ENCODE measurements around the gene CLEC16A.

CLEC16A gene

DNA sequence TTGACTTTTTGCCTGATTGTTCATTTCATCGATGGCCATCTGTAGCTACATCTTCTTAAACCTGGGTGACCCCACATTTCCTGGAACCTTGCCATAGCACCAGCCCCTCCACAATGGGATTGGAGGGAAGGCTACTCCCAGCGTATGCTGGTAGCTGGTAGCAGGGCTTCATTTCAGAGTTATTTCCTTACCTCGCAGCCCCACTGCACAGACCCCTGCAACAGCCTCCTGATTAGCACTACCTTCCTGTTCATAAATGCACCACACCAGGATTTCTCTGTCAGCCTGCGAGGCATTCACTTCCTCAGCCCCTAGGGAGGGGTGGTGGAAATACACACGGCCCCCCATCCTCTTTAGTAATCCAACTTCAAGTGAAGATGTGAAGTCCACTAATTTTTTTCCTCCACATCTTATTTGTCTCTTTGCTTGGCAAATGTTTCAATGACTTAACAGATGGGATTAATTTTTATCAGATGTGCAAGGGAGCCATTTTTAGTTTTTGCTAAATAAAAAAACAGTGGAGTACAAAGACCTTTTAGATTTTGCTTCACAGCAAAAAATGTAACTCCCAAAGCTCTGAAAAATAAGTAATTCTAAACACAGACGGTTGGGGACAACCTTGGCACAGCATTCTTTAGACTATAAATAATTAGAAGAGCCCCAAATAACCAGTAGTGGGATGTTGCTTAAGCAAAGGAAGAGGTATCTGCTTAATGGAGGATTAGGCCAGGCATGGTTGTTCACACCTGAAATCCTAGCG is 76.6 kb downstream of the CLEC16A start:
- H3K4me3 ChIP-seq (ENCODE audit: low read depth, low read length): no peak overlapping the region
- CTCF ChIA-PET: interaction anchor here (0.8 kb wide), 1 partner anchor 27 kb away, joined by 3 read pairs; no protein-coding TSS in a partner anchor
- POLR2A ChIA-PET: no interaction called here
- TF ChIP-seq, protein P1, sequence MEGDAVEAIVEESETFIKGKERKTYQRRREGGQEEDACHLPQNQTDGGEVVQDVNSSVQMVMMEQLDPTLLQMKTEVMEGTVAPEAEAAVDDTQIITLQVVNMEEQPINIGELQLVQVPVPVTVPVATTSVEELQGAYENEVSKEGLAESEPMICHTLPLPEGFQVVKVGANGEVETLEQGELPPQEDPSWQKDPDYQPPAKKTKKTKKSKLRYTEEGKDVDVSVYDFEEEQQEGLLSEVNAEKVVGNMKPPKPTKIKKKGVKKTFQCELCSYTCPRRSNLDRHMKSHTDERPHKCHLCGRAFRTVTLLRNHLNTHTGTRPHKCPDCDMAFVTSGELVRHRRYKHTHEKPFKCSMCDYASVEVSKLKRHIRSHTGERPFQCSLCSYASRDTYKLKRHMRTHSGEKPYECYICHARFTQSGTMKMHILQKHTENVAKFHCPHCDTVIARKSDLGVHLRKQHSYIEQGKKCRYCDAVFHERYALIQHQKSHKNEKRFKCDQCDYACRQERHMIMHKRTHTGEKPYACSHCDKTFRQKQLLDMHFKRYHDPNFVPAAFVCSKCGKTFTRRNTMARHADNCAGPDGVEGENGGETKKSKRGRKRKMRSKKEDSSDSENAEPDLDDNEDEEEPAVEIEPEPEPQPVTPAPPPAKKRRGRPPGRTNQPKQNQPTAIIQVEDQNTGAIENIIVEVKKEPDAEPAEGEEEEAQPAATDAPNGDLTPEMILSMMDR (IDR thresholded peaks at IDR 0.05; ENCODE audit: insufficient read depth, low read length, missing control alignments): no peak
- DNase-seq (ENCODE audit: low read depth, low spot score): no peak

DNA sequence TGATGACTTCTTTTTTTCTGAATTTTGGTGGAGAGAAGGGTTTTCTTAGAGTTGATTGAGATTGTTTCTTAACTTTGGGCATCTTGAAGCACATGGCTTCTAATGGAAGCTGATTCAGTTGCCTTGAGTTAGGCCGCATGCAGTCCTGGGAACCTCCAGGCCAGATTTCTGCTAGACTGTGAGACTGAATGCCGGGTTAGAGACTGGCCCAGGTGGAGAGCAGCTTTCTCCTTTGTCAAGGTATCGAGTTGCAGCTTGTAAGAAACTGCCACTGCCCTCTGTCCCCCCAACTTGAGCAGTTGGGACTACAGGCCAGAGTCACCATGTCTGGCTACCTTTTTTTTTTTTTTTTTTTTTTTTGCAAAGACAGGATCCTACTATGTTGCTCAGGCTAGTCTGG is 77.6 kb downstream of the CLEC16A start:
- DNase-seq (ENCODE audit: low read depth, low spot score): no peak
- CTCF ChIA-PET: interaction anchor here (1.3 kb wide), 1 partner anchor 233 kb away, joined by 4 read pairs; no protein-coding TSS in a partner anchor
- H3K4me3 ChIP-seq (ENCODE audit: low read depth, low read length): no peak overlapping the region
- POLR2A ChIA-PET: no interaction called here
- TF ChIP-seq, protein P1 (IDR thresholded peaks at IDR 0.05; ENCODE audit: insufficient read depth, low read length, missing control alignments): no peak

DNA sequence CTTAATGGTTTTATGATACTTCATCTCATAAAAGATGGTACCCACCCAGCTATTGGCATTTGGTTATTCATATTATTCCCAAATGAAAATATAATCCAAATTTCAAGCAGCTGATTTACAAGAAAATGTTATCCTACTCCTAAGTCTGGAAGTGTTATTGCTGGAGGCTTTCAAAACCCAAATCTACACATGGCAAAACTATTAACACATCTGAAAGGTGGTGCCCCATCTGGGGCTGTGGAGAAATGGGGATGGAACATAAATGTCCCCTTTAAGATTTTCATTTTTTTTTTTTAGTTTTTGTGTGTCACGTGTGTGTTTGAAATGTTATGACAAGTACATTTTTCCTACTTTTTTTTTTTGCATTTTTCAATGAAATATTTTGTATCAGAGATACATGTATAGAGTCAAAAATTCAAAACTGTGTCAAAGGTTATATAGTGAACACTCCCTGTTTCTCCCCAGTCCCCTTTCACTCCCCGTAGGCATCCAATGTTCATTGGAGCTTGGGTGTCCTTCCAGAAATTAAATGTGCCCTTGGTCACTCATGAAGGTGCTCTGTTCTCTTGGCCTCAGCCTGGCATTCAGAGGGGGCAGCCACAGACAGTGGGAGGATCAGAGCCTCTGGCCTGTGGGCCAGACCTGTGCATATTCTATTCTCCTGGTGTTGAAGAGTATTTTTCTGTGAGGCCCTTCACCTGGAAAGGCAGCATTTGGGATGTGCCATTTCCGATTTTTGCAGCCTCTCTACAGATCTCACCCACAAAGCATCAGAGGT is 79.1 kb downstream of the CLEC16A start:
- DNase-seq (ENCODE audit: low read depth, low spot score): no peak
- CTCF ChIA-PET: interaction anchor here (1.3 kb wide), 1 partner anchor 231 kb away, joined by 4 read pairs; no protein-coding TSS in a partner anchor
- POLR2A ChIA-PET: no interaction called here
- no peak overlapping the region for H3K4me3 ChIP-seq (ENCODE audit: low read depth, low read length)
- TF ChIP-seq, protein P1 (IDR thresholded peaks at IDR 0.05; ENCODE audit: insufficient read depth, low read length, missing control alignments): no peak

DNA sequence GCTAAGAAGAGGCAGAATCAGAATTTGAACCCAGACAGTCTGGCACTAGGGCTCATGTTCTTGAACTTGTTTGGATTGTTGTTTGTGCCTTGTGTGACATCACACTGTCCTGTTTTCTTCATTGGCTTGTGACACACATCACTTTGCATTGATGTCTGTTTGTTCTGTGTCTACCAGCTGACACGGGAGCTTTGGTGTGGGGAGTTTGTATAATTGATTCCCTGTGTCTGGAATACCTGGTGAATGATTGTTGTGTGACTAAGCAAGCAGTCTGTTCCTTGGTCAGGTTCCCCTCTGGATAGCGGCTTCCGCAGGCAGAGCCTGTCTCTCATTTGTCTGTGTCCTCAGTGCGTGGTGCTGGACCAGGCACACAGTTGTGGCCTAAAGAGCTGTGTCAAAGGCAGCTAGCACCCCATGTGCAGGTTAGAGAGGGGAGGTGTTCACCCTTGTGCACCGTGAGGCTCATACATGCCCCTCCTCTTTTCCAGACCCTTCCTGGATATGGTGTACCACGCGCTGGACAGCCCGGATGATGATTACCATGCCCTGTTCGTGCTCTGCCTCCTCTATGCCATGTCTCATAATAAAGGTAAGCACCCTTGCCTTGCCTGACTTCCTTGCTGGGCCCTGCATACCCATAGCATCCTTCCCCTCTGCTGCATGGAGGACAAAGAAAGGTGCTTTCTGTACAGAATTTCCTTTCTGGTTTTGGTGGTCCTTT is 80.1 kb downstream of the CLEC16A start:
- H3K4me3 ChIP-seq (ENCODE audit: low read depth, low read length): no peak overlapping the region
- ChIA-PET CTCF (interaction anchor here (1.1 to 1.4 kb wide), 2 partner anchors 18 to 53 kb away, joined by 3 read pairs; no protein-coding TSS in a partner anchor), POLR2A (interaction anchor here (1.0 kb wide), 1 partner anchor 230 kb away, joined by 3 read pairs; no protein-coding TSS in a partner anchor)
- TF ChIP-seq, protein P1 (IDR thresholded peaks at IDR 0.05; ENCODE audit: insufficient read depth, low read length, missing control alignments): no peak
- no peak for DNase-seq (ENCODE audit: low read depth, low spot score)

DNA sequence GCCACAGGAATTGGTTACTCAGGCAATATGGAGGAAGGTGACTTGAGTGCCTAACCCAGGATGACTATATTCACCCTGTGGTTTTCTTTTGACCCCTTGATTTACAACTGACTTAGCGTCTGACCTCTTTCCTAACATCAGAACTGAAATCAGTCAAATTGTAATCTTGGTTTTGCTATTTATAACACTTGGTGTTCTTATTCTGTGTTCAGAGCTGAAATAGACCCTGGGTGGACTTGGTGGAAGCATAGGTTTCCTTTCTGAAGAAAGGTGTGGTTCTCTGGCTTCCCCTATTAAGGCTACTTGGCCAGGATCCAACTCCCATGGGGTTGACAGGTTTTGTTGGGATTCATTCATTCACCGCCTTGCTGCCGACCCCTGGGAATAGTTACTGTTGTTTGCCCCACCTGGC is 80.8 kb downstream of the CLEC16A start:
- DNase-seq (ENCODE audit: low read depth, low spot score): no peak
- ChIA-PET CTCF (interaction anchor here (1.1 to 1.4 kb wide), 2 partner anchors 18 to 54 kb away, joined by 3 read pairs; no protein-coding TSS in a partner anchor), POLR2A (interaction anchor here (0.8 kb wide), 1 partner anchor 231 kb away, joined by 3 read pairs; the partner anchor contains the start of gene SOCS1)
- TF ChIP-seq, protein P1 (IDR thresholded peaks at IDR 0.05; ENCODE audit: insufficient read depth, low read length, missing control alignments): no peak
- H3K4me3 ChIP-seq (ENCODE audit: low read depth, low read length): no peak overlapping the region
